ENCODE results near the gene JARID2.

Gene JARID2

DNA sequence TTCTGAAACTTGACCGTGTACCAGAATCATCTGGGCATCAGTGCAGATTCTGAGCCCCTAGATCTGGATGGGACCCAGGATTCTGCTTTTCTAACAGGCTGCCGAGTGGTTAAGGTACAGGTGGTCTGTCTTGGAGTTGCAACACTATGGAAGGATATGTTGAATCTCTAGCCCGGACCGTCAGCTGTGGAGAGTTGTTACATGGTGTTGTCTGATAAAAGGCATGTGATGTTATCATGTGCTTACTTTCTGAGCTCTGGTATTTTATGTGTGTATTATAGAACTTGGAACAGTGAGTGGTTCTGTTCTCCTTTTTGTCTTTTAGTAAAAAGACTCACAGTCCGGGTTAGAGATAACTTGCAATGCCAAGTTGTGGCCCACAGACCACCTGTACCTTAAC lies 123.0 kb downstream of the JARID2 start:
- Histone ChIP-seq H3K36me3 (ENCODE audit: low read depth) (no peaks in the 10 kb centered on the region; the same call in 1 of the 2 replicates), H3K4me3 (ENCODE audit: severe bottlenecking) (no peak overlapping the region), H3K4me1 (ENCODE audit: insufficient read depth, poor library complexity, severe bottlenecking) (peaks cover 24% of the 10 kb centered on the region), H3K9me3 (ENCODE audit: severe bottlenecking) (no peaks in the 10 kb centered on the region), H3K27me3 (ENCODE audit: insufficient read depth, poor library complexity, severe bottlenecking) (no peaks in the 10 kb centered on the region), H3K27ac (ENCODE audit: poor library complexity, severe bottlenecking) (no peak overlapping the region)
- DNase-seq (ENCODE audit: low spot score) (no peak), ATAC-seq (ENCODE audit: low read depth) (no peak)
- TF ChIP-seq, protein P1, sequence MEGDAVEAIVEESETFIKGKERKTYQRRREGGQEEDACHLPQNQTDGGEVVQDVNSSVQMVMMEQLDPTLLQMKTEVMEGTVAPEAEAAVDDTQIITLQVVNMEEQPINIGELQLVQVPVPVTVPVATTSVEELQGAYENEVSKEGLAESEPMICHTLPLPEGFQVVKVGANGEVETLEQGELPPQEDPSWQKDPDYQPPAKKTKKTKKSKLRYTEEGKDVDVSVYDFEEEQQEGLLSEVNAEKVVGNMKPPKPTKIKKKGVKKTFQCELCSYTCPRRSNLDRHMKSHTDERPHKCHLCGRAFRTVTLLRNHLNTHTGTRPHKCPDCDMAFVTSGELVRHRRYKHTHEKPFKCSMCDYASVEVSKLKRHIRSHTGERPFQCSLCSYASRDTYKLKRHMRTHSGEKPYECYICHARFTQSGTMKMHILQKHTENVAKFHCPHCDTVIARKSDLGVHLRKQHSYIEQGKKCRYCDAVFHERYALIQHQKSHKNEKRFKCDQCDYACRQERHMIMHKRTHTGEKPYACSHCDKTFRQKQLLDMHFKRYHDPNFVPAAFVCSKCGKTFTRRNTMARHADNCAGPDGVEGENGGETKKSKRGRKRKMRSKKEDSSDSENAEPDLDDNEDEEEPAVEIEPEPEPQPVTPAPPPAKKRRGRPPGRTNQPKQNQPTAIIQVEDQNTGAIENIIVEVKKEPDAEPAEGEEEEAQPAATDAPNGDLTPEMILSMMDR (IDR thresholded peaks at IDR 0.05; ENCODE audit: poor library complexity, severe bottlenecking): no peak

GRCh38 chr6:15369838-15370237 lies 124.0 kb downstream of the JARID2 start:
- Histone ChIP-seq H3K36me3 (ENCODE audit: low read depth) (no peaks in the 10 kb centered on the region; the same call in 1 of the 2 replicates), H3K4me1 (ENCODE audit: insufficient read depth, poor library complexity, severe bottlenecking) (peaks cover 23% of the 10 kb centered on the region), H3K27me3 (ENCODE audit: insufficient read depth, poor library complexity, severe bottlenecking) (no peaks in the 10 kb centered on the region), H3K9me3 (ENCODE audit: severe bottlenecking) (no peaks in the 10 kb centered on the region), H3K4me3 (ENCODE audit: severe bottlenecking) (no peak overlapping the region), H3K27ac (ENCODE audit: poor library complexity, severe bottlenecking) (no peak overlapping the region)
- no peak for ATAC-seq (ENCODE audit: low read depth)
- DNase-seq (ENCODE audit: low spot score): no peak
- TF ChIP-seq, protein P1 (IDR thresholded peaks at IDR 0.05; ENCODE audit: poor library complexity, severe bottlenecking): no peak

DNA sequence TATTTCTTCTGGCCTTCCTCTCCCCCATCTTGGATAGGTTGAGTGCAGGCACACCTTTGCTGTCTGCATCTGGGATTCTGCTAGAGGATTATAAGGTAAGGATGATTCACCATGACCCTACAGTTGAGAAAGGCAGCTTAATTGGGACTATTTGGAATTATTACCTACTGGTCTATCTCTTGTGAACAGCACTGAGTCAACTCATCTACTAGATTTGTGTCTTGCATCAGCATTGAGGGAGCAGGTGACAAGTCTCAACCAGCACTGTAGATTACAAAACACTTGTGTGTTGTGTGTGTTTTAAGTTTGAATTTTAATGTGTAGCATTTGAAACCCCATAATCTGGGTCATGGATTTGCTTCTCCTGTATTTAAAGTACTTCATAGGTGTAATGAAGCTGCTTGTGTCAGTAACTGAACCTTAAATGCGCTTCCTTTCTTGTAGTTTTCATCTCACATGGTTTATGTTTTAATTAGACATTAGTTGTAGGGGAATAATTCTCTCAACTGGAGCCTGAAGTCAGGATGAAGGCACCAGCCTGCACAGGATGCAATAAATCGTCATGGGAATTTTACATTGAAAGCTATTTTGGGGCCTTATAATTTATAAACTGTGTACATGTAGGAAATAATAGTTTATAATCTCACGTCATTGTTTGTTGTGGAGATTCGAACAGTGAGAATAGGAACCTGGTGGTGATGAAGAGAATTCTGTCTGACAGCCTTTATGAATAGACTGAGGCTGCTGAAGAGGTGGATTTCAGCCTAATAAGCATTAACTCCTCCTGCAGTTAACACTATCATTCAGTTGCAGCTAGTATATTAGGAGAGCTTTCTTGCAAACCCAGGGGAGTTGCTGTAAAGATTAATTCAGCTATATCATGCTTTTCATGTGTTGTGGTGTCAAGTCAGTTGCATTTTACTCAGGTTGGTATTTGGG lies 125.1 kb downstream of the JARID2 start:
- ATAC-seq (ENCODE audit: low read depth) (peak; percentile 80), DNase-seq (ENCODE audit: low spot score) (no peak)
- H3K27ac ChIP-seq (ENCODE audit: poor library complexity, severe bottlenecking): no peak overlapping the region
- no peaks in the 10 kb centered on the region; the same call in 1 of the 2 replicates for H3K36me3 ChIP-seq (ENCODE audit: low read depth)
- TF ChIP-seq, protein P1 (IDR thresholded peaks at IDR 0.05; ENCODE audit: poor library complexity, severe bottlenecking): no peak
- no peaks in the 10 kb centered on the region for H3K9me3 ChIP-seq (ENCODE audit: severe bottlenecking)
- no peaks in the 10 kb centered on the region for H3K27me3 ChIP-seq (ENCODE audit: insufficient read depth, poor library complexity, severe bottlenecking)
- H3K4me1 ChIP-seq (ENCODE audit: insufficient read depth, poor library complexity, severe bottlenecking): peaks cover 11% of the 10 kb centered on the region
- no peak overlapping the region for H3K4me3 ChIP-seq (ENCODE audit: severe bottlenecking)

DNA sequence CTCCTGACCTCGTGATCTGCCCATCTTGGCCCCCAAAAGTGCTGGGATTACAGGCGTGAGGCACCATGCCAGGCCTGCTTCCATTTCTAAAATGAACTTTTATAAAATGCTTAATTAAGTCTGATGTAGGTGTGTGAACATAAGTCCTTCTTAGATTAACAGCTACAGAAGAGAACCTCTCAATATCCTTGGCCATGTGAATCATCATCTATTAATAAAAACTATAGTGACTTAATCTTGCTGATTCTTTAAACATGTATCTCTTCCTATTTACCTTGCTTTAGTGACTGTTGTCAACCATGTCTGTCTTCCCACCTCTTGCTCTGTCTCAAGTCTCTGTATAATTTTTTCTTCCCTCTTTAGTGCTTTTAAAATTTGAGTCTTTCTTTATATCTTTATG lies 127.1 kb downstream of the JARID2 start:
- Histone ChIP-seq H3K4me3 (ENCODE audit: severe bottlenecking) (no peak overlapping the region), H3K4me1 (ENCODE audit: insufficient read depth, poor library complexity, severe bottlenecking) (peaks cover 9% of the 10 kb centered on the region), H3K27ac (ENCODE audit: poor library complexity, severe bottlenecking) (no peak overlapping the region), H3K27me3 (ENCODE audit: insufficient read depth, poor library complexity, severe bottlenecking) (no peaks in the 10 kb centered on the region), H3K9me3 (ENCODE audit: severe bottlenecking) (no peaks in the 10 kb centered on the region), H3K36me3 (ENCODE audit: low read depth) (no peaks in the 10 kb centered on the region; the same call in 1 of the 2 replicates)
- ATAC-seq (ENCODE audit: low read depth) (no peak), DNase-seq (ENCODE audit: low spot score) (no peak)
- TF ChIP-seq, protein P1 (IDR thresholded peaks at IDR 0.05; ENCODE audit: poor library complexity, severe bottlenecking): no peak

DNA sequence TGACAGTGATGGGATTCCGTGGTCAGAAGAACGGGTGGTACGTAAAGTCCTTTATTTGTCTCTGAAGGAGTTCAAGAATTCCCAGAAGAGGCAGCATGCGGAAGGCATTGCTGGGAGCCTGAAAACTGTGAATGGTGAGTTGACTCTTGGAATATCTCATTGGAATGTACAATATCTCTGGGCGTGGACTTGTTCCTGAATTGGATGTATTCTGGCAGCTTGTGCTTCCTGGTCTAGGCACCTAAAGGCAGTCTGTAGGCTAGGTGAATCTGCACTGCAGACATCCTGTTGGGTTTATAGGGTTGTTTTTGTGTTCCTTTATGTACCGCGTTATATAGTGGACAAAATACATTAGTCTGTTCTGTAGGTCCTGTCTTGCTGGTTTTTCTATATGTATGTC lies 128.2 kb downstream of the JARID2 start:
- TF ChIP-seq, protein P1 (IDR thresholded peaks at IDR 0.05; ENCODE audit: poor library complexity, severe bottlenecking): no peak
- H3K27me3 ChIP-seq (ENCODE audit: insufficient read depth, poor library complexity, severe bottlenecking): no peaks in the 10 kb centered on the region
- no peak overlapping the region for H3K4me3 ChIP-seq (ENCODE audit: severe bottlenecking)
- ATAC-seq (ENCODE audit: low read depth) (no peak), DNase-seq (ENCODE audit: low spot score) (no peak)
- no peaks in the 10 kb centered on the region for H3K36me3 ChIP-seq (ENCODE audit: low read depth)
- H3K4me1 ChIP-seq (ENCODE audit: insufficient read depth, poor library complexity, severe bottlenecking): peaks cover 9% of the 10 kb centered on the region
- no peak overlapping the region for H3K27ac ChIP-seq (ENCODE audit: poor library complexity, severe bottlenecking)
- no peaks in the 10 kb centered on the region for H3K9me3 ChIP-seq (ENCODE audit: severe bottlenecking)
